Osteoblast (primary cell): ENCODE data around the gene ZFP36L2. TPM values are rescaled to one million over a fixed set of nuclear protein-coding genes. Genes with fewer than 3 reads are reported as not detected.
A peak's percentile ranks its signal among the peaks of the same experiment; 100 is the strongest.

Experiments used
- DNase-seq: peaks from one replicate; pipeline ENCODE4 v3.0.0; 2011; ENCODE audit warnings: low spot score, mixed read lengths; ENCODE audit not compliant: insufficient read length; ENCODE audit errors: missing footprints
- H2AFZ ChIP-seq: 2 replicates; pipeline ENCODE4 v1.6.0; 2011; ENCODE audit warnings: mild to moderate bottlenecking, low read length
- H3K27ac ChIP-seq: 2 replicates; pipeline ENCODE4 v1.5.1; 2011; ENCODE audit warnings: mild to moderate bottlenecking, low read depth, low read length, moderate library complexity
- H3K27me3 ChIP-seq: 2 replicates; pipeline ENCODE4 v1.6.0; 2012; ENCODE audit warnings: mild to moderate bottlenecking, control low read depth, inconsistent platforms, low read length, moderate library complexity; ENCODE audit not compliant: insufficient read depth
- H3K36me3 ChIP-seq: 2 replicates; pipeline ENCODE4 v1.5.1; 2011; ENCODE audit warnings: mild to moderate bottlenecking, low read length, control low read depth, moderate library complexity; ENCODE audit not compliant: insufficient read depth
- H3K4me1 ChIP-seq: 2 replicates; pipeline ENCODE4 v1.5.1; 2011; ENCODE audit warnings: mild to moderate bottlenecking, low read length, control low read depth, moderate library complexity; ENCODE audit not compliant: insufficient read depth
- H3K4me2 ChIP-seq: 2 replicates; pipeline ENCODE4 v1.6.0; 2011; ENCODE audit warnings: mild to moderate bottlenecking, low read length; ENCODE audit not compliant: insufficient read depth
- H3K4me3 ChIP-seq: fragments of 200-600 bp; sonication (generic); 3 replicates; pipeline ENCODE4 v1.5.1; 2012; ENCODE audit warnings: mild to moderate bottlenecking, low read length, inconsistent platforms; ENCODE audit not compliant: insufficient read depth
- H3K79me2 ChIP-seq: 2 replicates; pipeline ENCODE4 v1.6.0; 2012; ENCODE audit warnings: mild to moderate bottlenecking, low read length, control low read depth, inconsistent platforms; ENCODE audit not compliant: insufficient read depth
- H3K9me3 ChIP-seq: 2 replicates; pipeline ENCODE4 v1.5.1; 2011; ENCODE audit warnings: low read depth, low read length, control low read depth
- H4K20me1 ChIP-seq: 2 replicates; pipeline ENCODE4 v1.6.0; 2012; ENCODE audit warnings: mild to moderate bottlenecking, low read length, control low read depth; ENCODE audit not compliant: insufficient read depth
- CTCF ChIP-seq: IDR thresholded peaks from 2 replicates; pipeline ENCODE4 v1.5.1; 2011; ENCODE audit warnings: mild to moderate bottlenecking, low read depth, low read length, moderate library complexity; ENCODE audit errors: extremely low read depth
- total RNA-seq: library from RNA; depleted of rRNA; stranded (reverse); fragments of >200 nt; gene quantifications from 2 replicates; pipeline ENCODE4 v1.2.3, GENCODE V29; 2012

The ZFP36L2 gene
- total RNA-seq, 1 donor = 15.6 TPM

- no peak for DNase-seq
- Histone ChIP-seq H3K79me2 (no peaks in the 10 kb centered on the region), H3K4me1 (peaks cover 14% of the 10 kb centered on the region), H4K20me1 (no peaks in the 10 kb centered on the region), H3K36me3 (no peaks in the 10 kb centered on the region), H3K27me3 (no peaks in the 10 kb centered on the region), H2AFZ (no peak overlapping the region), H3K4me2 (no peak overlapping the region), H3K27ac (no peak overlapping the region), H3K9me3 (peaks cover under 1% of the 10 kb centered on the region), H3K4me3 (no peak overlapping the region)
- no peak for TF ChIP-seq CTCF
These were observed 45.5 kb downstream of the ZFP36L2 start for GRCh38 chr2:43180897-43181296.

DNA sequence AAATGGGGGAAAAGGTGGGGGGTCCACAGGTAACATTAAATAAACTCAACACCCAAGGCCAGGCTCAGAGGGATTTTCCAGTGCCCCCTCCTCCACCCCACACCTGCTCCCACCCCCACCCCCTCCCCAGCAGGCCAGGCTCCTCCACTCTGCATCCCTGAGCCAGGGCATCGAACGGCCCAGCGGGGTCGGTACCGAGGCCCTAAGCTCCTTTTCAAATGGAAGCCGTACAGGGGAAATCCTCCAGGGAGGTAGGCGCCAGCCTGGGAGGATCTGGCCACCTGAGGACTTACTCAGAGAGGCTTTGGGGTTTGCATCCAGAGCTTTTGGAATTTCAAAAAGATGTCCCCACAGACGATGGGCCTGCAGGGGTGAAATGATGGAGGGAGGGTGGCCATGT lies 46.5 kb downstream of the ZFP36L2 start:
- Histone ChIP-seq H3K4me1 (peaks cover 14% of the 10 kb centered on the region), H3K36me3 (no peaks in the 10 kb centered on the region), H3K4me2 (no peak overlapping the region), H3K27ac (no peak overlapping the region), H2AFZ (no peak overlapping the region), H3K9me3 (peaks cover 8% of the 10 kb centered on the region), H3K79me2 (no peaks in the 10 kb centered on the region), H3K4me3 (no peak overlapping the region), H4K20me1 (no peaks in the 10 kb centered on the region), H3K27me3 (no peaks in the 10 kb centered on the region)
- no peak for DNase-seq
- no peak for TF ChIP-seq CTCF

GRCh38 chr2:43178602-43179542 lies 47.5 kb downstream of the ZFP36L2 start:
- TF ChIP-seq CTCF = no peak
- H3K9me3 ChIP-seq = peaks cover 10% of the 10 kb centered on the region
- peak; percentile 93 for DNase-seq
- peak overlapping the region; percentile 19 for H3K4me2 ChIP-seq
- no peaks in the 10 kb centered on the region for H3K36me3 ChIP-seq
- no peaks in the 10 kb centered on the region for H3K79me2 ChIP-seq
- H3K4me3 ChIP-seq = no peak overlapping the region
- no peaks in the 10 kb centered on the region for H4K20me1 ChIP-seq
- H3K27ac ChIP-seq = peak overlapping the region; percentile 48
- peak overlapping the region; percentile 78 for H2AFZ ChIP-seq
- H3K27me3 ChIP-seq = no peaks in the 10 kb centered on the region
- H3K4me1 ChIP-seq = peaks cover 8% of the 10 kb centered on the region

GRCh38 chr2:43178055-43178598 lies 48.3 kb downstream of the ZFP36L2 start:
- Histone ChIP-seq H3K4me3 (no peak overlapping the region), H3K9me3 (peaks cover 10% of the 10 kb centered on the region), H2AFZ (no peak overlapping the region), H3K4me1 (peaks cover 8% of the 10 kb centered on the region), H4K20me1 (no peaks in the 10 kb centered on the region), H3K4me2 (no peak overlapping the region), H3K79me2 (no peaks in the 10 kb centered on the region), H3K27ac (no peak overlapping the region), H3K27me3 (no peaks in the 10 kb centered on the region), H3K36me3 (no peaks in the 10 kb centered on the region)
- no peak for TF ChIP-seq CTCF
- no peak for DNase-seq
